Endothelial cell (in vitro differentiated cells): ENCODE measurements around the gene CHIC2. TPM values are rescaled to one million over a fixed set of nuclear protein-coding genes. Genes with fewer than 3 reads are reported as not detected.

ENCODE experiments used
- DNase-seq: peaks from one replicate; pipeline ENCODE4 v3.0.0; 2021; ENCODE audit warnings: low spot score
- H3K27ac Mint-ChIP-seq: one replicate; pipeline ENCODE4 v1.8.0; 2021; ENCODE audit warnings: mixed read lengths, inconsistent platforms; ENCODE audit not compliant: unreplicated experiment
- H3K27me3 Mint-ChIP-seq: one replicate; pipeline ENCODE4 v1.8.0; 2021; ENCODE audit warnings: mild to moderate bottlenecking, moderate library complexity, mixed read lengths, inconsistent platforms; ENCODE audit not compliant: unreplicated experiment
- H3K36me3 Mint-ChIP-seq: one replicate; pipeline ENCODE4 v1.8.0; 2021; ENCODE audit warnings: mild to moderate bottlenecking, low read depth, mixed read lengths, inconsistent platforms; ENCODE audit not compliant: unreplicated experiment
- H3K4me1 Mint-ChIP-seq: one replicate; pipeline ENCODE4 v1.8.0; 2021; ENCODE audit warnings: mild to moderate bottlenecking, mixed read lengths, inconsistent platforms; ENCODE audit not compliant: unreplicated experiment
- H3K4me3 Mint-ChIP-seq: one replicate; pipeline ENCODE4 v1.8.0; 2021; ENCODE audit warnings: mild to moderate bottlenecking, mixed read lengths, inconsistent platforms; ENCODE audit not compliant: unreplicated experiment
- H3K9me3 Mint-ChIP-seq: one replicate; pipeline ENCODE4 v1.8.0; 2021; ENCODE audit warnings: mixed read lengths, inconsistent platforms; ENCODE audit not compliant: unreplicated experiment
- CTCF ChIP-seq: fragments of 200-600 bp; sonication (generic); IDR thresholded peaks from one replicate; pipeline ENCODE4 v1.5.0; 2021; ENCODE audit warnings: antibody characterized with exemption; ENCODE audit not compliant: unreplicated experiment
- total RNA-seq: library from RNA; stranded (reverse); fragmentation: NEBNext Ultra II Directional; extraction: Animal tissue kit (Norgen Biotek cat#: 25700); gene quantifications from one replicate; pipeline ENCODE4 v1.2.1, GENCODE V29; 2021; ENCODE audit not compliant: unreplicated experiment

CHIC2 gene
- total RNA-seq, 1 donor from 2014 or later: 33.1 TPM

GRCh38 chr4:53990641-53991040 lies 73.8 kb downstream of the CHIC2 start:
- Mint-ChIP-seq H3K4me3 (no peak overlapping the region), H3K4me1 (peaks cover 37% of the 10 kb centered on the region), H3K27me3 (peaks cover 3% of the 10 kb centered on the region), H3K36me3 (peaks cover 9% of the 10 kb centered on the region), H3K9me3 (no peaks in the 10 kb centered on the region), H3K27ac (no peak overlapping the region)
- no peak for DNase-seq
- TF ChIP-seq CTCF: no peak

- Mint-ChIP-seq H3K9me3 (no peaks in the 10 kb centered on the region), H3K36me3 (no peaks in the 10 kb centered on the region), H3K27ac (no peak overlapping the region), H3K4me3 (no peak overlapping the region), H3K4me1 (peaks cover 15% of the 10 kb centered on the region), H3K27me3 (peaks cover 3% of the 10 kb centered on the region)
- no peak for DNase-seq
- no peak for TF ChIP-seq CTCF
Measured at GRCh38 chr4:53987761-53988171, 76.6 kb downstream of the CHIC2 start.

GRCh38 chr4:53986062-53986461 lies 78.3 kb downstream of the CHIC2 start:
- Mint-ChIP-seq H3K27ac (no peak overlapping the region), H3K9me3 (no peaks in the 10 kb centered on the region), H3K4me3 (no peak overlapping the region), H3K4me1 (peaks cover 15% of the 10 kb centered on the region), H3K27me3 (peaks cover 3% of the 10 kb centered on the region), H3K36me3 (no peaks in the 10 kb centered on the region)
- DNase-seq: no peak
- no peak for TF ChIP-seq CTCF

- Mint-ChIP-seq H3K27ac (no peak overlapping the region), H3K4me1 (peaks cover 13% of the 10 kb centered on the region), H3K4me3 (no peak overlapping the region), H3K9me3 (no peaks in the 10 kb centered on the region), H3K27me3 (peaks cover 4% of the 10 kb centered on the region), H3K36me3 (no peaks in the 10 kb centered on the region)
- DNase-seq: no peak
- no peak for TF ChIP-seq CTCF
Measured at GRCh38 chr4:53981567-53981966, 82.8 kb downstream of the CHIC2 start.

GRCh38 chr4:53981066-53981465 lies 83.3 kb downstream of the CHIC2 start:
- H3K9me3 Mint-ChIP-seq: no peaks in the 10 kb centered on the region
- no peaks in the 10 kb centered on the region for H3K36me3 Mint-ChIP-seq
- no peak for TF ChIP-seq CTCF
- no peak overlapping the region for H3K4me3 Mint-ChIP-seq
- H3K27ac Mint-ChIP-seq: no peak overlapping the region
- H3K4me1 Mint-ChIP-seq: peaks cover 10% of the 10 kb centered on the region
- DNase-seq: no peak
- peaks cover 2% of the 10 kb centered on the region for H3K27me3 Mint-ChIP-seq
